ENCODE data around the gene TRMT11.

- TF ChIP-seq POLR2AphosphoS5 (IDR thresholded peaks at IDR 0.05) (no peak), CTCF (IDR thresholded peaks at IDR 0.05) (no peak)
Observed at GRCh38 chr6:126075335-126076071, 89.2 kb downstream of the TRMT11 start.
